Endothelial cell of hepatic sinusoid (primary cell): ENCODE data around the gene FRK.
"Not testable (repeated sequence)": the region's sequence is repeated elsewhere in the genome, so short reads cannot be mapped to it uniquely, and the experiment has no call there.

Source experiments
- in situ Hi-C: cut with HindIII; loops from 2 replicates; pipeline ENCODE4 v1.10.0; 2017; ENCODE audit warnings: low sequenced_read_pairs

Gene FRK

DNA sequence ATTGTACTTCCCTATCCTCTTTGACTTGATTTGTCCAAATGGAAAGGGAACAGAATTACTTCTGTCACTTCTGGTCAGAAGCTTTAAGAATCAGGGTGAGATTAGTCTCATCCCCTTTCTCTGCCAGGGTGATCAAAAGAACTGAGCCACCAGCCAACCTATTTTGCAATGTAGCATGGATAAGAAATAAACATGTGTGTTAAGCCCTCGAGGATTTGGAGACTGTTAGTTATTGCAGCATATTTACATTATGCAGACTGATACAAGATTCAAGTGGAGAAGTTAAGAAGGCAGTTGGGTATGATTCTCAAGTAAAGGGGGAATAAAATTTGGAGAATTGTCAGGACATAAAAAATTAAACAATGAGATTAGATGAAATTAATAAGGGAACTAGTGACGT, 106.0 kb downstream of the FRK start:
- in situ Hi-C loops, result no loop called here

DNA sequence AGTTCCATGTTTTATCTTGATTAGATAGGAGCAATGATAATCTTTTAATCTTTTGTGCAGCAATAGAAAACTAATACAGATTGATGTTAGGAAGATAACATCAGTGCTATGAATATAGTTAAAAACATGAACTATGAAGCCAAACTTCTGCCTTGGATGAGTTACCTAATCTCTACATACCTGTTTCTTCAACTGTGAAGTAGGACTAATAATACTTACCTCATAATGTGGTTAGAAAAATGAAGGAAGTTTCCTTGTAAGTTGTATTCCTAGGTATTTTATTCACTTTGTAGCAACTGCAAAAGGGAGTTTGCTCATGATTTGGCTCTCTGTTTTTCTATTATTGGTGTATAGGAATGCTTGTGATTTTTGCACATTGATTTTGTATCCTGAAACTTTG, 111.9 kb downstream of the FRK start:
- in situ Hi-C loops, result no loop called here

DNA sequence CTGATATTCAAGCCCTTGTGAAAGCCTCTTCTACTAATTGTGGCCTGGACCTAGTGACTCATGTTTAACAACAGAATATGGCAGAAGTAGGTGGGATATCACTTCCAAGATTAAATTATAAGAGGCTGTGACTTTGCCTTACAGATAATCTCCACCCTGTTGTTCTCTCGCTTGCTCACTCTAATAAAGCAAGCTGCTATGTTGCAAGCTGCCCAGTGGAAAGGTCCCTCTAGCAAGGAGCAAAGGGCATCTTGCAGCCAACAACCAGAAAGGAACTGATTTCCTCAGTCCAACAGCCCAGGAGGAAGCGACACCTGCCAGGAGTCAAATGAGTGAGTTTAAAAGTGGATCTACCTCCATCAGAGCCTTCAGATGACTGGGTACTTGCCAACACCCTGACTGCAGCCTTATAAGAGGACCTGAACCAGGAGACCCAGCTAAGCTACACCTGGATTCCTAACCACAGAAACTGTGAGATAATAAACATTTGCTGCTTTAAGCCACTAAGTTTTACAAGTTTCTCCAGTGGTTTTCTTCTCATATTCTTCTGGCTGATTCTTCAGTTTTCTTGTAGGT, 112.6 kb downstream of the FRK start:
- in situ Hi-C loops, result no loop called here

DNA sequence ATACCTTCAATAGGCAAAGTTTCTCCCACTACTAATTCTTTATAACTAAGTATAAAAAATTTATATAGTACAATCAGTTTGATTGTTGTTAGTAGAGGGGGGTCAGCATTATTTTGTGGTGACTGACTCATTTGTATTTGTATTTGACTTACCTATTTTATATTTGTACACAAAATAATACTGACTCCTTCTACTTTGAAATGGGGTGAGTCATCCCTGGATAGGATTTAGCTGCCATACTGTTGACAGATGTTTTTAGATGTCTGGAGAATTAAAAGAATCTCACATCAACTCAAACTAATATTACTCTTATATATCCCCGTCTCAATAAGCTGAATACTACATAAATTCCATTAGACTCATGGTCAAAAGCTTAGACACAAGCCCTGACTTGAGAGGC, 114.9 kb downstream of the FRK start:
- in situ Hi-C loops, result no loop called here

DNA sequence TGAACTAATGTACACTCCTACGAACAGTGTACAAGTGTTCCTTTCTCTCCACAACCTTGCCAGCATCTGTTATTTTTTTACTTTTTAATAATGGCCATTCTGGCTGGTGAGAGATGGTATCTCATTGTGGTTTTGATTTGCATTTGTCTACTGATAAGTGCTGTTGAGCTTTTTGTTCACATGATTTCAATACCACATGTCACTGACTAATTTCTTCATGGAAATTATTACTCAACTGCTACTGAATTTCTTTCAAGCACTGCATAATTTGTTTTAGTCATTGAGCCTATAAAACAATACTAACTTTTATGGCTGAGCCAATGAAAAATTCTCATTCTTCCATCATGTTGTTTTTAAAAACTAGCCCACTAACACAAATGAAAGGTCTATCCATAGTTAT, 115.4 kb downstream of the FRK start:
- in situ Hi-C loops, result no loop called here

DNA sequence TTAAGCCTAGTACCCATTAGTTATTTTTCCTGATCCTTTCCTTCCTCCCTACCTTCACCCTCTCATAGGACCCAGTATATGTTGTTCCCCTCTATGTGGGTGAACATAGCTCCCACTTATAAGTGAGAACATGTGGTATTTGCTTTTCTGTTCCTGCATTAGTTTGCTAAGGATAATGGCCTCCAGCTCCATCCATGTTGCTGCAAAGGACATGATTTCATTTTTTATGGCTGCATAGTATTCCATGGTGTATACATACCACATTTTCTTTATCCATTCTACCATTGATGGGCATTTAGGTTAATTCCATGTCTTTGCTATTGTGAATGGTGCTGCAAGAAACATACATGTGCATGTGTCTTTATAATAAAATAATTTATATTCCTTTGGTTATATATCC, 115.9 kb downstream of the FRK start:
- in situ Hi-C loops, result not testable (repeated sequence)

DNA sequence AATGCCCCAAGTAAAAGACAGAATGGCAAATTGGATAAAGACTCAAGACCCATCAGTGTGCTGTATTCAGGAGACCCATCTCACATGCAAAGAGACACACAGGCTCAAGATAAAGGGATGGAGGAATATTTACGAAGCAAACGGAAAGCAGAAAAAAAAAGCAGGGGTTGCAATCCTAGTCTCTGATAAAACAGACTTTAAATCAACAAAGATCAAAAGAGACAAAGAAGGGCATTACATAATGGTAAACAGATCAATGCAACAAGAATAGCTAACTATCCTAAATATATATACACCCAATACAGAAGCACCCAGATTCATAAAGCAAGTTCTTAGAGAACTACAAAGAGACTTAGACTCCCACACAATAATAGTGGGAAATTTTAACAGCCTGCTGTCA, 123.2 kb downstream of the FRK start:
- in situ Hi-C loops, result not testable (repeated sequence)

DNA sequence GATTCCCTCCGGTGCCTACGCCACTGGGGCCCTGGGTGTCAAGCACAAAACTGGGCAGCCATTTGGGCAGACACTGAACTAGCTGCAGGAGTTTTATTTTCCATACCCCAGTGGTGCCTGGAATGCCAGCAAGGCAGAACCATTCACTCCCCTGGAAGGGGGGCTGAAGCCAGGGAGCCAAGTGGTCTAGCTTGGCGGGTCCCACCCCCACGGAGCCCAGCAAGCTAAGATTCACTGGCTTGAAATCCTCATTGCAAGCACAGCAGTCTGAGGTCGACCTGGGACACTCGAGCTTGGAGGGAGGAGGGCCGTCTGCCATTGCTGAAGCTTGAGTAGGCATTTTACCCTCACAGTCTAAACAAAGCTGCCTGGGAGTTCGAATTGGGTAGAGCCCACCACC, 125.3 kb downstream of the FRK start:
- in situ Hi-C loops, result no loop called here

DNA sequence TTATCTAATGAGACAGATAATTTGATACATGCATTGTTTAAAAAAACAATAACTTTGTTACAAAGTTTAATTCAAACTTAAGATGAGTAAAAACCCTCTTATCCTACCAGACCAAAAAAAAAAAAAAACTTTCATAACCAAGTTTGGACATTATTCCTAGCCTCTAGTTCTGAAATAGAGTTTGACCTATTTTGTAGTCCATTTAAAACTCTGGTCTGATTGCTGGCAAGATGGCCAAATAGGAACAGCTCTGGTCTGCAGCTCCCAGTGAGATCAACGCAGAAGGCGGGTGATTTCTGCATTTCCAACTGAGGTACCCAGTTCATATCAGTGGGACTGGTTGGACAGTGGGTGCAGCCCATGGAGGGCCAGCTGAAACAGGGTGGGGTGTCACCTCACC, 125.9 kb downstream of the FRK start:
- in situ Hi-C loops, result no loop called here

DNA sequence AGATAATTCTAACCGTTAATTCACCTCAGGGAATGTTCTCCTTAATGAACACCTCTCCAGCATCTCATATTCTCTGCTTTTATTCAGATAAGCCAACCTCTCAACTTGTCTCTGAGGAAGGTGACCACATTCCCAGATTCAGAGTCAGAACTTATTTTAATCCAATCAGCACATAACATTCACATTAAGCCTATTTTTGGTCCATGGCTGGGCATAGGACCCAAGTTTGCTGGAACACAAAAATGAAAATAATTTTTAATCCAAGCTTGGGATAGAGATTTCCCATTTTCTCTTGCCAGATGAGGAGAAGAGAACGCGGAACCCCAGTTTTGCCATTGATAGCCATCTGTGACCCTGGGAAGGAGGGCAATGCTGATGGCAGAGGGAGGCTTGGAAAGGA, 126.5 kb downstream of the FRK start:
- in situ Hi-C loops, result no loop called here

DNA sequence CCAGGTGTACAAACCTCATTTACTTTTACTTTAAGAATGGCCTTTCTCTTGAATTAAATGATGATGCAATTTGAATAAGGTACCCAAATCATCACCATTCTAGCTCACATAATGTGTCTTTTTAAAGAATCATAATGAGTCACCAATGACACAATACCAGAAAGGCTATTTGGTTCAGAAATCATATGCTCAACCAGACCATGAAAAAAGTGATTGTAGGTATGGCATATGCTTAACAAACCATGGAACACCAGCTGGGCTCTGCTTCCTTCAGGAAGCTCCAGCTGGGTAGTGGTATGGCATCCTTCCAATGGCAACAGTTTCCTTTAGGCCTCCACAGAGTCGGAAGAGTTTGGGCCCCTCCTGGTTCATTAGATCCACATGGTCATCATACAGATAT, 128.2 kb downstream of the FRK start:
- in situ Hi-C loops, result no loop called here

DNA sequence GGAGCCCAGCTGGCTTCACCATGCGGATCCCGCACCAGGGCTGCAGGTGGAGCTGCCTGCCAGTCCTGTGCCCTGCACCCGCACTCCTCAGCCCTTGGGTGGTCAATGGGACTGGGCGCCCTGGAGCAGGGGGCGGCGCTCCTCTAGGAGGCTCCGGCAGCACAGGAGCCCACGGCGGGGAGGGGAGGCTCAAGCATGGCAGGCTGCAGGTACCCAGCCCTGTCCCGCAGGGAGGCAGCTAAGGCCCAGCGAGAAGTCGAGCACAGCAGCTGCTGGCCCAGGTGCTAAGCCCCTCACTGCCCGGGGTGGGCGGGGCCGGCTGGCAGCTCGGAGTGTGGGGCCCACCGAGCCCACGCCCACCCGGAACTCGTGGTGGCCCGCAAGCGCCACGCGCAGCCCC, 132.7 kb downstream of the FRK start:
- in situ Hi-C loops, result not testable (repeated sequence)

DNA sequence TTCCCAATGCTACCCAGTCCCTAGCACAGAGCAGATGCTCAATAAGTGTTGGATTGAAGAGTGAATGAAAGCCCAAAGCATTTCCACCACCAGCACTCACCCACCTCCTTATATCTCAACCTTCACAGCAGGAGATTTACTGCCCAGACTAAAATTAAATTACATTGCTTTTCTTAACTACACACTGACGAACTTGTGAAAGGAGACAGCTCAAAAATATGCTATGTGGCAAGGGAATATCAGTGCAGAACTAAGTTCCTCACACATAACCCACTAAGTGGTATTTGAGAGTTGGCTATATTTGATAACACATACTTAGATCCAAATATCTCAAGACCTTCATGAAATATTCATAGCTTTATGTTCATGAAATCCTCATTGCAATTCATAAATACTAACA, 137.7 kb downstream of the FRK start:
- in situ Hi-C loops, result no loop called here

DNA sequence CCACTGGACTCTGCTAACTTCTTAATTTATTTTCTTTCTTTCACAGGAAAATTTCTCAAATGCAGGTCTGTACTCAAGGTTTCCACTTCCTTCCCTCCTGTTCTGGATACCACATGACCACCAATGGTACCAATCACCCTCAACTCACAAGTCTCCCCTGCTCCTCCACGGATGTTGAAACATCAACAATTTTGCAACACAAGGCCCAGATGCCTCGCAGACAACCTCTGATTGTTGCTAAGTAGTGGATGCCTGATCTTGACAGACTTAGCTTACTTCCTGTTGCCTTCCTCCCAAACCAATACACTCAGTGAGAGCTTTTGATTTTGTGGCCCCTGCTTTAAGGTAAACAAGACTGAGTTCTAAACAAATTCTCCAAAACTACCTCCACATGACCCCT, 146.6 kb downstream of the FRK start:
- in situ Hi-C loops, result no loop called here

DNA sequence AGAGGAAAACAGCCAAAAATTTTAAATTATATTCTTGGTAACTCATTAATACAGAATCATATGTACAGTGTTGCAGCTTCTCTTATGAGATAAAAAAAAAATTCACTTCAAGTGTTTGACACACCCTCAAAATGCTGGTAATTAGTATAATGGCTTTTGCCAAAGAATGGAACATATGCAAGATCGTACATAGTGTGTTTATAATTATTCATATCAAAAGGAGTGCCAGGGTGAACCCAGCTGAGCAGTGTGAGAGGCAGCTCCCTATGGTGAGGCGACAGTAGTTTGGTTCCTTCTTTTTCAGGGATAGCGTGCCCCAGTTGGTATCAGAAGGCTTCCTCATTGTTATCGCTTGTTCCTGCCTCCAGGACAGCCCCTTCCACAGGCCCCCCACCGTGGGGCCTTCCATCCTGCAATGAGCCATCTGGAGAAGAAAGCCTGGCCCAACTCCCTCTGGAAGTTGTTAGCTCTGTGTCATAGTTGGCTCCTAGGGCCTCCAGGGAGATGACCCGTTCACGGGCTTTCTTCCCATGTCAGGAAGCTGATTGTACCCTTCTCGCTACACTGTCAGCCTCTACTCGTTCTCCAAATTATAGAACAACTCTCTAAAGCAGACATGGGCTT, 150.7 kb downstream of the FRK start:
- in situ Hi-C loops, result no loop called here

DNA sequence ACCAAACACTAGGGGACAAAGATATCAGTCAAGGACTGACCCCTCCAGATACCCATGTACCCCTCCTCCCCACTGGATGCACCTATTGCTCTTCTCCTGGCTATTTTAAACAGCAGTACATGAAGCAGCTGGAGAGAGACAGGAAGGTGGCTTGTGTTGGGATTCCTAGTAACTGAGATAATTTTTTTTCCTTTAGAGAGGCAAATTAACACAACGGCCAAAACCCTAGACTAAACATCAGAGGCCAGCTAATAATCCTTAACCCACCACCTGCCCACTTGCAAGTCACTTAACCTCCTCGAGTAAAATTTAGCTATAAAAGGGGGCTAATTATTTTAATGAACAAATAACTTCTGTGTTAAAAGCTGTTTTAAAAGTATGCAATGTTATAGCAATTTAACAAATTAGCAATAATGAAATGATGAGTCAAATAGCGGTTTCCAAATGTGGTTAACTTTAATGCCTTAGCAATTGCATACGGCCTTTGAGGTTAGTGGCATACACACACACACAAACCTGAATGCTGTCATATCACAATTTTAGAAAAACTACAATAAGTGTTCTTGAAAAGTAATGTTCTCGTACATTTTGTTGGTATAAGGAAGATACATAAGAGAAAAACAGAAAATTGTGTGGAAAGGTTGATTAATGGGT, 151.7 kb downstream of the FRK start:
- in situ Hi-C loops, result no loop called here

DNA sequence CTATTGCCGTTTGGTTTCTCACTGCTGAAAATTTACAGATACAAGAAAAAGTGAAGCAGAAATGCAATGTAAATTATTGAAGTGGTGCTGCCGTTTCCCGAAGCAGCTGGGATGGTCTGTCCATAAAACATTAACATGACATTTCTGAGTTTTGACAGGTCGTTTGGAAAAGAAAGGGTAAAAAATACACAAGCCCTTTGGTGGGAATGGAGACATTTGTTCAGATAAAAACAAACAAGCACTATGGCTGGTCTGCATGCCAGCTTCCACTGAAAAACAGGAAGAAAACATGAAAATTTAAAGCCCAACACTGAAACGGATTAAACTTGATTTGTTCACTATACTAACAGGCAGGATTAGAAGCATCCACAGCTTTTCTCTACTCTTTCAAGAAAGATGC, 155.2 kb downstream of the FRK start:
- in situ Hi-C loops, result no loop called here

DNA sequence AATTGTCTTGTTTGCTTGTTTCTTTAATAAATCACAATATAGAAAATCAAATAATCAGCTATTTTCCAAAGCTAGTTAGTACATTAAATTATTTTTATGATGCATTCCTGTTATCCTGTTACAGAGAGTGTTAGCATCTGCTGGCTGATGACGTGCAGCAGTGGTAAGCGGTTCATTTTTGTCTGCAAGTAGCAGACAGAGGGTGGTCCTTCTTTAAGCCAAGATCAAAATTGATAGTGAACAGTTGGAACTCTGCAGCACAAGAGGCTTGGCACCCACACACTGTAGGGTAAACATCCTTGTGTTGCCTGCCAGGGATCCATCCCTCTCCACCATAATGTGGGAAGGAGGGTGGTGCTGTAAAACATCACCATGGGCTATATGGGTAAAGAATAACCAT, 158.3 kb downstream of the FRK start:
- in situ Hi-C loops, result no loop called here

DNA sequence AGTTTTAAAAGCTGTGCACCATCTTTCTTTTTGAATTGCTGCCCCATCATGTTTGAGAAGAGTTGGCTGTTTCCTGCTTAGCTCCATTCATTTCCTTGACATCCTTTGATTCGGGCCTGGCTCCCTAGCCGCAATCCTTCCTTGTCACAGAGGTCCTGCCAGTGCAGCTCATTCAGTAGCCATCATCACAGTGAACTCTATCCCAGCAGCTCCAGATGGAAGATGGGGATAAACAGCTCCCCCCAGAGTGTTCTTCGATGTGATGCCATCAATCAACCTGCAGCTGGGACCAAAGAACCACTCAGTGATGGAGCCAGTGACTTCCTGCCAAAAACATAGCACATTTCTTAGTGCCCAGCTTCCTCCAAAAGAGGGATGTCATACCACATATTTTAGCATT, 158.8 kb downstream of the FRK start:
- in situ Hi-C loops, result no loop called here

DNA sequence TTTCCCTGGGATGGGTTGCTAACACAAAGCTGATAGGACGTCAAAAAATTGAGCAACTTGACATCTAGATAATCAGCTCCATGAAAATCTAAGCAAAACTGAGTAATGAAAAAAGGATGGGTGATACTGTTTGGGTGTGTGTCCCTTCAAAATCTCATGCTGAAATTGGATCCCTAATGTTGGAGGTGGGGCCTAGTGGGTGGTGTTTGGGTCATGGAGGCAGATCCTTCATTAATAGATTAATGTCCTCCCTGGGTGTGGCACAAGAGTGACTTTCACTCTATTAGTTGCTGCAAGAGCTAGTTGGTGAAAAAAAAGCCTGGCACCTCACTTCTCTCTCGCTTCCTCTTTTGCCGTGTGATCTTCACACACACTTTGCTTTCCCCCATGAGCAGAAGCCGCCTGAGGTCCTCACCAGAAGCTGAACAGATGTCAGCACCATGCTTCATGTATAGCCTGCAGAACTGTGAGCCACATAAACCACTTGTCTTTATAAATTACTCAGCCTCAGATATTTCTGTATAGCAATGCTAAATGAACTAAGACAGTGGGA, 160.9 kb downstream of the FRK start:
- in situ Hi-C loops, result no loop called here

DNA sequence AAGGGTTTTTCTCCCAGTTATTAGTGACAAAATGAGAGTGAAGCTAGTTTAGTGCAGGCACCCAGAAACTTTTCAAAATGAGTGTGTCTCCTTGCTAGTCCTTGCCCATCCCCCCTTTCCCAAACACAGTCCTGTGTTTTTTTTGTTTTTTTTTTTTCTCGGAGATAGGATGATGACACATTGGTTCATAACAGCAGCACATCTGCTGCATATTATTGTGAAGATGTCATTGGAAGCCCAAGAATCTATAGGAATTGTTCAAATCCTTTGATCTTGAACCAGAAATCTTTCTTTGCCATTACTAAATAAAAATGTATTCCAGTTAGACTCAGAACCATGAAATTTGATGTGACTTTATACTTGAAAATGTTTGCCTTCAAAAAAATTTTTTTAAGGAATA, 162.4 kb downstream of the FRK start:
- in situ Hi-C loops, result no loop called here

DNA sequence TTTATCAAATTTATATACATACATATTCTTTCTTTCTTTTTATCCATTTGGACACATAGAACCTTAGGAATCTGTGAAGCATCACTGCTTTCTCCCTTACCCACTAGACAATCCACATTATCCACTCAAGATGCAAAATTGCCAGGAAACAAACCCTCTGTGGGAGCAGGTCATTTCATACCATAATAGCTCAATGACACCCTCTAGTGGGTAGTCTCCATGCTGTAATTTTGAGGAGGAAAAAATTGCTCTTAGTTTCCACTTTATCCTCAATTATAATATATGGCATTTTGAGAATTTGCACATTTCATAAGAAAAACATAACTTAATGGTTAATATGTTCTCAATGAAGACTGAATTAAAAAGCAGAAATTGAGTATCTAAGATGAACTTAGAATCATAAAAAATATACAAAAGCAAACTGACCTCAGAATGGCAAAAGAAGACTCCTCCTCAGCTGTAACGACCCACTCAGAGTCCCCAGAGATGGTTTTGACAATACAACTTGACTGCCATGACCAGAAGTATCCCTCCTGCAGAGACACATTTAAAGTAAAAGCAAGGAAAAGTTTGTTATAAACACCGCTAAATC, 164.1 kb downstream of the FRK start:
- in situ Hi-C loops, result no loop called here
